ENCODE results near the gene UXS1.
"Not testable (repeated sequence)": the region's sequence is repeated elsewhere in the genome, so short reads cannot be mapped to it uniquely, and the experiment has no call there.

Gene UXS1

DNA sequence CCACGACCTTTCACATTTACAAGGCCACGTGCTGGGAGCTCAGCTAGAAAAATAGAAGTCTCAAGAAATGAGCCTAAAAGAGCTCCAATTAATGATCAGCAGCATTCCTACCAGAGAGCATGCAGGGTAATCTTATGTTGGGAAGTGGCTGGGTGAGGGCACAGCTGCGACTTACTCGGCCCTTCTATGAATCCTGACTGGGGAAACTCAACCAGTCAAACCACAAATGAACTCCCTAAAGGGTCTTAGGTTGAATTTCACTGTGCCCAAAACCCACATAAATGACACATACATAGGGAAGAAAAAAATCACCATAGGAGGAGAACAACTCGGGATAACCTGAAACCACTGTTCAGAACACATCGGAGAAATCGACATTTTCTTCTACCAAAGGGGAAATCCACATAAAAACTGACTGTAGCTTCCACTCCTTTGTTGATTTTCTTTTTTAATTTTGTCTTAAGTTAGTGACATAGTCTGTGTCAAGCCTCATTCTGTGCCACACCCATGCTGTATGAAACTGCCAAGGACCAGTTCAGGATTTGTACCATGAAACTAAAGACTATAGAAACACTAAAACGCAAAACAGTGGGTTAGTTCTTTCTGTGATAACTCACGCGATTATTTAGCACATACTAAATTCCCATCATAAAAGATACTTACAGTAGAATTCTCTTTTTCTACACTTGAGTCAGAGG is 54.7 kb downstream of the UXS1 start:
- no peak overlapping the region for H3K4me3 ChIP-seq (ENCODE audit: low read length)
- TF ChIP-seq CTCF (conservative IDR thresholded peaks at IDR 0.05; ENCODE audit: low read length): no peak
- no peak for DNase-seq (ENCODE audit: low read depth)

- TF ChIP-seq CTCF (conservative IDR thresholded peaks at IDR 0.05; ENCODE audit: low read length): no peak
- no peak overlapping the region for H3K4me3 ChIP-seq (ENCODE audit: low read length)
Measured at GRCh38 chr2:106138543-106139237, 55.4 kb downstream of the UXS1 start.

GRCh38 chr2:106137731-106138521 is 56.2 kb downstream of the UXS1 start:
- no peak overlapping the region for H3K4me3 ChIP-seq (ENCODE audit: low read length)
- DNase-seq (ENCODE audit: low read depth): no peak
- no peak for TF ChIP-seq CTCF (conservative IDR thresholded peaks at IDR 0.05; ENCODE audit: low read length)

More at GRCh38 chr2:106138543-106139237, 55.4 kb downstream of the UXS1 start:
- DNase-seq (ENCODE audit: low read depth): no peak

DNA sequence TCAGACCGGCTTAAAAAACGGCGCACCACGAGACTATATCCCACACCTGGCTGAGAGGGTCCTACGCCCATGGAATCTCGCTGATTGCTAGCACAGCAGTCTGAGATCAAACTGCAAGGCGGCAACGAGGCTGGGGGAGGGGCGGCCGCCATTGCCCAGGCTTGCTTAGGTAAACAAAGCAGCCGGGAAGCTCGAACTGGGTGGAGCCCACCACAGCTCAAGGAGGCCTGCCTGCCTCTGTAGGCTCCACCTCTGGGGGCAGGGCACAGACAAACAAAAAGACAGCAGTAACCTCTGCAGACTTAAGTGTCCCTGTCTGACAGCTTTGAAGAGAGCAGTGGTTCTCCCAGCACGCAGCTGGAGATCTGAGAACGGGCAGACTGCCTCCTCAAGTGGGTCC is 62.9 kb downstream of the UXS1 start:
- not testable (repeated sequence) for DNase-seq (ENCODE audit: low read depth); H3K4me3 ChIP-seq (ENCODE audit: low read length)

- H3K4me3 ChIP-seq (ENCODE audit: low read length): no peak overlapping the region
- no peak for TF ChIP-seq CTCF (conservative IDR thresholded peaks at IDR 0.05; ENCODE audit: low read length)
- no peak for DNase-seq (ENCODE audit: low read depth)
Measured at GRCh38 chr2:106130251-106130998, 63.7 kb downstream of the UXS1 start.

DNA sequence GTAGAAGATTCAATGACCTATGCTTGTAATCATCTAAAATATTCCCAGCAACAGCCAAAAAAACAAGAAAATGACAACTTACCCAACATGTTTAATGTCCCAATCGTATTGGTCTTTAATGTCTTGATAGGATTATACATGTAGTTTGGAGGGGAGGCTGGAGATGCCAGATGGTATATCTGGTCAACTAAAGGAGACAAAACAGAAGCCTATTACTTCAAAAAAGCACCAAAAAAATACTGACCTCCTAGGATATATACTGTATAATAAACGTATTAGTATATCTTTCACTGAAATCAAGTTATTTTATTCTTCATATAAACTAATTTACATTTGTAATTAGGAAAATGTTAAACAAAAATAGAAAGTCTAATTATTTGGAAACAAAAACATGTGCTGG is 64.5 kb downstream of the UXS1 start:
- no peak overlapping the region for H3K4me3 ChIP-seq (ENCODE audit: low read length)
- no peak for DNase-seq (ENCODE audit: low read depth)
- TF ChIP-seq CTCF (conservative IDR thresholded peaks at IDR 0.05; ENCODE audit: low read length): no peak

- no peak for DNase-seq (ENCODE audit: low read depth)
- no peak overlapping the region for H3K4me3 ChIP-seq (ENCODE audit: low read length)
- no peak for TF ChIP-seq CTCF (conservative IDR thresholded peaks at IDR 0.05; ENCODE audit: low read length)
Measured at GRCh38 chr2:106129150-106129549, 65.0 kb downstream of the UXS1 start.
